LoVo (cell line): ENCODE data around the gene REEP5.
A peak's percentile ranks its signal among the peaks of the same experiment; 100 is the strongest.
"Not testable (repeated sequence)": the region's sequence is repeated elsewhere in the genome, so short reads cannot be mapped to it uniquely, and the experiment has no call there.

Experiments used
- DNase-seq: peaks from one replicate; pipeline ENCODE4 v3.0.0-alpha.2; 2016; ENCODE audit warnings: low spot score

The REEP5 gene

GRCh38 chr5:112885001-112885400 is 37.0 kb downstream of the REEP5 start:
- no peak for DNase-seq

GRCh38 chr5:112883192-112883591 is 38.8 kb downstream of the REEP5 start:
- DNase-seq, result no peak

- DNase-seq, result no peak
Measured at GRCh38 chr5:112880219-112880964, 41.6 kb downstream of the REEP5 start.

- DNase-seq, result peak; percentile 23
Measured at GRCh38 chr5:112878760-112879159, 43.3 kb downstream of the REEP5 start.

GRCh38 chr5:112878101-112878500 is 43.9 kb downstream of the REEP5 start:
- no peak for DNase-seq

GRCh38 chr5:112876362-112876761 is 45.7 kb downstream of the REEP5 start:
- DNase-seq, result no peak

GRCh38 chr5:112870966-112871365 is 51.1 kb downstream of the REEP5 start:
- no peak for DNase-seq

- no peak for DNase-seq
Measured at GRCh38 chr5:112869948-112870347, 52.1 kb downstream of the REEP5 start.

- no peak for DNase-seq
Measured at GRCh38 chr5:112867411-112867810, 54.6 kb downstream of the REEP5 start.

- no peak for DNase-seq
Measured at GRCh38 chr5:112866739-112867138, 55.3 kb downstream of the REEP5 start.

GRCh38 chr5:112865128-112865527 is 56.9 kb downstream of the REEP5 start:
- DNase-seq, result no peak

- no peak for DNase-seq
Measured at GRCh38 chr5:112863549-112863948, 58.5 kb downstream of the REEP5 start.

GRCh38 chr5:112862085-112862484 is 59.9 kb downstream of the REEP5 start:
- no peak for DNase-seq

GRCh38 chr5:112861638-112861985 is 60.4 kb downstream of the REEP5 start:
- no peak for DNase-seq

GRCh38 chr5:112860929-112861637 is 60.9 kb downstream of the REEP5 start, which contains the start of gene SRP19:
Gene SRP19, plus strand, starts transcription at chr5:112861287. Its CDS starts 90 bp downstream, at chr5:112861377.
- peak; percentile 99 for DNase-seq

- not testable (repeated sequence) for DNase-seq
Measured at GRCh38 chr5:112860571-112860928, 61.5 kb downstream of the REEP5 start.

- no peak for DNase-seq
Measured at GRCh38 chr5:112857866-112858265, 64.2 kb downstream of the REEP5 start.

- DNase-seq, result no peak
Measured at GRCh38 chr5:112854651-112855050, 67.4 kb downstream of the REEP5 start.

- DNase-seq, result no peak
Measured at GRCh38 chr5:112849912-112850311, 72.1 kb downstream of the REEP5 start.

GRCh38 chr5:112848116-112848811 is 73.8 kb downstream of the REEP5 start:
- peak; percentile 74 for DNase-seq

GRCh38 chr5:112847306-112847705 is 74.7 kb downstream of the REEP5 start:
- DNase-seq, result no peak

GRCh38 chr5:112846556-112846955 is 75.5 kb downstream of the REEP5 start:
- no peak for DNase-seq

GRCh38 chr5:112844489-112844888 is 77.5 kb downstream of the REEP5 start:
- no peak for DNase-seq
